Psoas muscle (tissue), 8 donors: ENCODE data around the gene ZNF625. TPM values are rescaled to one million over a fixed set of nuclear protein-coding genes. Genes with fewer than 3 reads are reported as not detected.

Experiments
- ATAC-seq, 4 donors: fragments of 200-7000 bp; cut with Tn5 transposase; one replicate each; pipeline ENCODE4 v1.9.1; 2020; ENCODE audit warnings: moderate library complexity in 3 of 4, mild to moderate bottlenecking in 2 of 4
- DNase-seq, 2 donors: peaks; one replicate each; pipeline ENCODE4 v3.0.0-alpha.2; 2020
- H3K27ac ChIP-seq: fragments of 200-600 bp; one replicate; pipeline ENCODE4 v1.8.0; 2022
- H3K27me3 ChIP-seq, 3 donors: fragments of 200-600 bp in 1 of 3; one replicate each; pipeline versions ENCODE4 v1.6.1 to v1.8.0; 2013 to 2022; ENCODE audit warnings: low read length in 2 of 3, mild to moderate bottlenecking in 2 of 3, moderate library complexity in 1 of 3; ENCODE audit not compliant: insufficient read depth in 3 of 3
- H3K36me3 ChIP-seq, 2 donors: fragments of 200-600 bp in 1 of 2; one replicate each; pipeline versions ENCODE4 v1.6.1 to v1.8.0; 2013 to 2022; ENCODE audit warnings: low read depth in 1 of 2, mild to moderate bottlenecking in 1 of 2, moderate library complexity in 1 of 2; ENCODE audit not compliant: insufficient read depth in 1 of 2
- H3K4me1 ChIP-seq: fragments of 200-600 bp; one replicate; pipeline ENCODE4 v1.8.0; 2022
- H3K4me3 ChIP-seq: fragments of 200-600 bp; one replicate; pipeline ENCODE4 v1.8.0; 2022; ENCODE audit warnings: mild to moderate bottlenecking
- H3K9me3 ChIP-seq: fragments of 200-600 bp; one replicate; pipeline ENCODE4 v1.8.0; 2022
- WGBS, 3 donors: extraction: QIAGEN DNeasy Blood & Tissue Kit; methylation state at CpG; one replicate each; pipeline versions ENCODE4 v1.1.6 to v1.1.7; 2013; 5-methylcytosine and 5-hydroxymethylcytosine counted together
- intact Hi-C, 2 donors: fragments of 100-400 bp; cut with DNase I; formaldehyde crosslinking; loops; one replicate each; pipeline versions ENCODE4 v1.11.0 to v1.14.2; 2022
- polyA plus RNA-seq, 3 donors: library from polyadenylated mRNA; stranded (reverse); fragments of 200-250 nt; gene quantifications; one replicate each; pipeline ENCODE4 v1.2.3, GENCODE V29; 2013
- total RNA-seq, 4 donors: library from RNA; stranded (reverse); fragmentation: NEBNext Ultra II Directional in 2 of 4; extraction: Animal tissue kit (Norgen Biotek cat#: 25700) in 2 of 4; gene quantifications; one replicate each; pipeline versions ENCODE4 v1.2.1 to v1.2.4, GENCODE V29; 2021 to 2023
- TF ChIP-seq, protein P1 (sequence below): fragments of 200-600 bp; IDR thresholded peaks from one replicate; pipeline ENCODE4 v1.8.0; 2022; ENCODE audit warnings: antibody characterized with exemption
- donor health status: healthy with polysubstance abuse.
- donor health status: DM: no; HTN: no; CAD: no; lungs with moderate emphysema.
- donor health status: Bipolar disorder and iron deficiency.
- donor health status: healthy.
- donor health status: DM: yes; HTN: yes; CAD: no.
- donor health status: DM: no; HTN: no; CAD: no.
- donor health status: DM: no; HTN: no; CAD: no.
- donor health status: DM: yes; HTN: yes; CAD: no.

ZNF625 gene
- total and polyA plus RNA-seq, 7 donors = 0.12 to 2.9 (median 0.72) TPM; not detected in 1

DNA sequence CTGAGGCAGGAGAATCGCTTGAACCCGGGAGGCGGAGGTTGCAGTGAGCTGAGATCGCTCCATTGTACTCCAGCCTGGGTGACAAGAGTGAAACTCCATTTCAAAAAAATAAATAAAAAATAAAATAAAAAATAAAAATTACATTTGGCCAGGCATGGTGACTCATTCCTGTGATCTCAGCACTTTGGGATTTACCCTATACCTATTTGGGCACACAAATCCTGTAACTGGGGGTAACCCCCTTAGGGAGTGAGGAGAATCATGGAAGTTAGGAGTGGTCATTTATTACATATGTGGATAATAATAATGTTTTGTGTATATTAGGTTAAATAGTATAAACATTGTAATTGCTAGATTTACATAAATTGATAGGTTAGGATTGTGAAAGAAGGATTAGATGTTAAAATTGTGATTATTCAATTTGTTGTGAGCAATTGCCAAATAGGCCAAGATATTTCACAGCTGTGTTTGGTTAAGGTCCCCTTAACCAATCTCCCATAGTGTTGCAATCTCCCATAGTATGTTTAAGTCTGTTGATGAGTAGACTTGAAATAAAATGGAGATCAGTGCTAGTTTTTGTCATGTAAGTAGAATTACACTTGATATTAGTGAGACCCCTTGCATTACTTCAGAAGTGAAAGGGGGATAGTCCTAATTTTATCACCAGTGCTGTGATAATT is 61.3 kb downstream of the ZNF625 start:
- no peaks in the 10 kb centered on the region for H3K27me3 ChIP-seq
- H3K4me1 ChIP-seq = no peaks in the 10 kb centered on the region
- H3K36me3 ChIP-seq = peaks cover 0 to 9% of the 10 kb centered on the region in 2 donors
- no peak overlapping the region for H3K27ac ChIP-seq
- WGBS, 3 donors = 97 to 99% (median 97%) methylated on average over 4 of the region's 4 CpGs
- no peak overlapping the region for H3K4me3 ChIP-seq
- peaks cover 3% of the 10 kb centered on the region for H3K9me3 ChIP-seq
- intact Hi-C loops = no loop called here
- no peak for ATAC-seq
- TF ChIP-seq, protein P1, sequence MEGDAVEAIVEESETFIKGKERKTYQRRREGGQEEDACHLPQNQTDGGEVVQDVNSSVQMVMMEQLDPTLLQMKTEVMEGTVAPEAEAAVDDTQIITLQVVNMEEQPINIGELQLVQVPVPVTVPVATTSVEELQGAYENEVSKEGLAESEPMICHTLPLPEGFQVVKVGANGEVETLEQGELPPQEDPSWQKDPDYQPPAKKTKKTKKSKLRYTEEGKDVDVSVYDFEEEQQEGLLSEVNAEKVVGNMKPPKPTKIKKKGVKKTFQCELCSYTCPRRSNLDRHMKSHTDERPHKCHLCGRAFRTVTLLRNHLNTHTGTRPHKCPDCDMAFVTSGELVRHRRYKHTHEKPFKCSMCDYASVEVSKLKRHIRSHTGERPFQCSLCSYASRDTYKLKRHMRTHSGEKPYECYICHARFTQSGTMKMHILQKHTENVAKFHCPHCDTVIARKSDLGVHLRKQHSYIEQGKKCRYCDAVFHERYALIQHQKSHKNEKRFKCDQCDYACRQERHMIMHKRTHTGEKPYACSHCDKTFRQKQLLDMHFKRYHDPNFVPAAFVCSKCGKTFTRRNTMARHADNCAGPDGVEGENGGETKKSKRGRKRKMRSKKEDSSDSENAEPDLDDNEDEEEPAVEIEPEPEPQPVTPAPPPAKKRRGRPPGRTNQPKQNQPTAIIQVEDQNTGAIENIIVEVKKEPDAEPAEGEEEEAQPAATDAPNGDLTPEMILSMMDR = no peak
- no peak for DNase-seq

Other genes with a start within 250 kb of the ZNF625 start
- 1 to 10 TPM; 2.6 to 3.3 (median 3.1) TPM for gene ZNF700, start 231.6 kb downstream of the ZNF625 start, total RNA-seq
- 1 to 10 TPM; 1.7 to 3.1 (median 3.0) TPM for gene ZNF700, start 231.6 kb downstream of the ZNF625 start, polyA plus RNA-seq
- gene ZNF763, start 191.7 kb downstream of the ZNF625 start, total RNA-seq = 1 to 10 TPM in 2 of 4 donors, under 1 TPM in 2; 0.22 to 1.6 (median 0.81) TPM
- 1 to 10 TPM in 1 of 3 donors, under 1 TPM in 2; 0.56 to 1.3 (median 0.82) TPM for gene ZNF763, start 191.7 kb downstream of the ZNF625 start, polyA plus RNA-seq
- gene ZNF433, start 121.1 kb downstream of the ZNF625 start, total RNA-seq = 1 to 10 TPM; 2.7 to 4.0 (median 3.1) TPM
- gene ZNF433, start 121.1 kb downstream of the ZNF625 start, polyA plus RNA-seq = 1 to 10 TPM; 1.4 to 4.2 (median 2.8) TPM
- not detected for gene ZNF878, start 103.8 kb downstream of the ZNF625 start, total RNA-seq
- under 1 TPM in 2 of 3 donors, not detected in 1; 0.03 TPM for gene ZNF878, start 103.8 kb downstream of the ZNF625 start, polyA plus RNA-seq
- gene ZNF844, start 92.0 kb downstream of the ZNF625 start, total RNA-seq = 10 to 100 TPM in 1 of 4 donors, 1 to 10 TPM in 3; 4.1 to 12.2 (median 4.6) TPM
- 1 to 10 TPM; 1.3 to 2.6 (median 2.3) TPM for gene ZNF844, start 92.0 kb downstream of the ZNF625 start, polyA plus RNA-seq
- gene ZNF20, start 16.4 kb downstream of the ZNF625 start, total RNA-seq = under 1 TPM in 3 of 4 donors, not detected in 1; 0.46 to 0.63 (median 0.52) TPM
- 1 to 10 TPM in 1 of 3 donors, under 1 TPM in 2; 0.23 to 2.4 (median 0.44) TPM for gene ZNF20, start 16.4 kb downstream of the ZNF625 start, polyA plus RNA-seq
- gene ZNF136, start 6.4 kb upstream of the ZNF625 start, total RNA-seq = 1 to 10 TPM; 2.1 to 3.7 (median 2.7) TPM
- gene ZNF136, start 6.4 kb upstream of the ZNF625 start, polyA plus RNA-seq = 1 to 10 TPM; 1.0 to 2.1 (median 1.8) TPM
- gene ZNF44, start 138.1 kb upstream of the ZNF625 start, total RNA-seq = 1 to 10 TPM; 2.9 to 8.3 (median 6.0) TPM
- 1 to 10 TPM; 2.6 to 8.5 (median 5.5) TPM for gene ZNF44, start 138.1 kb upstream of the ZNF625 start, polyA plus RNA-seq
- gene ZNF563, start 176.9 kb upstream of the ZNF625 start, total RNA-seq = 1 to 10 TPM in 3 of 4 donors, under 1 TPM in 1; 0.84 to 2.5 (median 1.7) TPM
- 1 to 10 TPM in 2 of 3 donors, under 1 TPM in 1; 0.90 to 7.6 (median 1.2) TPM for gene ZNF563, start 176.9 kb upstream of the ZNF625 start, polyA plus RNA-seq
- gene ZNF442, start 208.9 kb upstream of the ZNF625 start, total RNA-seq = 1 to 10 TPM in 3 of 4 donors, under 1 TPM in 1; 0.66 to 2.2 (median 1.3) TPM
- gene ZNF442, start 208.9 kb upstream of the ZNF625 start, polyA plus RNA-seq = under 1 TPM; 0.13 to 0.56 (median 0.27) TPM
- 1 to 10 TPM; 1.9 TPM for gene ZNF799, start 244.5 kb upstream of the ZNF625 start, total RNA-seq
- 1 to 10 TPM; 1.7 to 3.4 (median 2.3) TPM for gene ZNF799, start 244.5 kb upstream of the ZNF625 start, polyA plus RNA-seq